Bronchus fibroblast of lung (primary cell): ENCODE results near the gene ITM2A. TPM values are rescaled to one million over a fixed set of nuclear protein-coding genes. Genes with fewer than 3 reads are reported as not detected.

Experiments used
- total RNA-seq: library from RNA; depleted of rRNA; stranded (reverse); fragments of >200 nt; gene quantifications from 2 replicates; pipeline ENCODE4 v1.2.3, GENCODE V29; 2015

ITM2A gene
- under 0.01 and 0.50 TPM in 2 replicates for total RNA-seq

DNA sequence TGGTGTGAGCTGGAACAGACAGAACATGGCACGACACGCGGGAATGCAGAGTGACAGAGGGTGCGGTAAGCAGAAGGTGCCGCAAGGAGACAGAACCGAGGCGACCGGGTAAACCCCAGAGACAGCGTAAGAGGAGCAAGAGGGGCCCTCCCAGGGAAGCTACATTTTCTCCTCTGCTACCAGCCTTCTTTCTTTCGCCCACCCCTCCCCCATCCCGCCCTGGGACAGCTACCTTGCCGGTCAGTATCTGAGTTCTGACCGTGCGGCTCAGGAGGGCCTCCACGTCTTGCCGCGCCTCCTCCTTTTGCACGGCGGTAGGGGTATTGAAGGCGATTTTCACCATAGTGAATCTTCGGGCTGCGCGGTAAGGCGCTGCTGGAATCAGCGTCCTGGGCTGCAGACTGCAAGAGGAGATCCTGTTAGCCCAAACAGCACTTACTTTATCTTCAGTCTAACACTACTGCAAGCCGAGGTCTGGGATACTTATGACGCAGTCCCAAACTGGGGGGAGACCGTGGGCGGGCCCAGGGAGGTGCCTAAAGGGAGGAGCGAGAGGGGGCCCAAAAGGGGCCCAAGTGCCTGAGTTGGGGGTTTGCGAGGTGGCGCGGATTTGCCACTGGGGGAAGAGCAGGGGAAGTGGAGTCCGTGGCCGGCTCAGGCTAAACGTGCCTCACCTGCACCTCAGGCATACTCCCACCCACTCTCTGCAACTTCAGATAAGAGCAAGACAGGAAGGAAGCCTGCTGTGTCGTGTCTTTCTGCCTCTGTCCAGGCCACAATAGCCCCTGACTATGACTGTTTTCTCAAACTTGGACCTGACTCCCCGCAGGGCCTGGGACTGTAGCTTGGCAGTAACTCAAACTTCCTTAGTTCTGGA, at the start of gene ITM2A:
ITM2A (minus strand) TSS at position 462 of the 877 bp plus-strand sequence; CDS start at position 343, 119 bp downstream.

Other genes with a start within 250 kb of the ITM2A start
- gene GPR174, start 222.6 kb downstream of the ITM2A start, total RNA-seq, result not detected in 2 replicates